Left ventricle myocardium inferior (tissue), 1 donor: ENCODE measurements around the gene SLC17A3. TPM values are rescaled to one million over a fixed set of nuclear protein-coding genes. Genes with fewer than 3 reads are reported as not detected.

Experiments
- DNase-seq: peaks from one replicate; pipeline ENCODE4 v3.0.0-alpha.2; 2020
- H3K27ac ChIP-seq: fragments of 200-600 bp; replicated peaks from 2 replicates; pipeline ENCODE4 v1.8.0; 2021
- H3K27me3 ChIP-seq: fragments of 200-600 bp; 2 replicates; pipeline ENCODE4 v1.8.0; 2021; ENCODE audit warnings: low read depth
- H3K36me3 ChIP-seq: fragments of 200-600 bp; 2 replicates; pipeline ENCODE4 v1.8.0; 2021
- H3K4me1 ChIP-seq: fragments of 200-600 bp; 2 replicates; pipeline ENCODE4 v1.8.0; 2021
- H3K4me3 ChIP-seq: fragments of 200-600 bp; 2 replicates; pipeline ENCODE4 v1.8.0; 2021; ENCODE audit warnings: mild to moderate bottlenecking, moderate library complexity
- H3K9me3 ChIP-seq: fragments of 200-600 bp; replicated peaks from 2 replicates; pipeline ENCODE4 v1.8.0; 2021
- intact Hi-C: fragments of 100-400 bp; cut with micrococcal nuclease; formaldehyde crosslinking; loops from one replicate; pipeline ENCODE4 v1.11.0; 2022
- total RNA-seq: library from RNA; stranded (reverse); fragmentation: NEBNext Ultra II Directional; extraction: Animal tissue kit (Norgen Biotek cat#: 25700); gene quantifications from one replicate; pipeline ENCODE4 v1.2.1, GENCODE V29; 2021
- TF ChIP-seq, protein P1 (sequence below): fragments of 200-600 bp; IDR thresholded peaks from 2 replicates; pipeline ENCODE4 v1.8.0; 2021; ENCODE audit warnings: antibody characterized with exemption, mild to moderate bottlenecking, borderline replicate concordance
- donor health status: DM: no; HTN: yes; CAD: no; lungs with severe emphysema.

Gene SLC17A3
- total RNA-seq, 1 donor from 2014 or later, result not detected

DNA sequence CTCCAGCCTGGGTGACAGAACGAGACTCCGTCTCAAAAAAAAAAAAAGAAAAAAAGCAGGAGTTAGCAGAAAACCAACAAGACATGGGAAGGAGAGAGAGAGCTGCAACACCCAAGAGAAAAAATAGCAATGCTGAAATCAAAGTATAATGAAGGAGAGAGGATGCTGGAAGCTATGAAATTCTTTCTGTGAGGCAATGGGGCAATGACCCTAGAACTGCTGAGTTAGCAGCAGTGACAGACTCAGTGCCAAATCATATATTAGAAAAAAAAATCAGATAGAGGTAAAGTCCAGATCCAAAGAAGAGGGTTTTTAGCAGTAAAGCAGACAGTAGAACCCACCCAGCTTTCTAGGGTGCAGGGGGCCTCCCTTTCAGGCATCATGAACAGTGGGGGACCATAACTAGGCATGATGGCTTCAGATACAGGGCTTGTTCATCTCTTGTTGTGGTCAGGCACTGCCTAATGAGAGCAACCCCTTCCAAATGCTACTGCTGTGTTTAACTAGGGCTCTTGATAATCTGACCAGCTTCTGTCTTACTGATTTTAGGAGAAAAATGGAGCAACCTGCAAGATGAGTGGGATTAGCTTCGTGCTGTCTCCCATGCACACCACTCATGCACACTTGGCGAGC lies 29.5 kb upstream of the SLC17A3 start:
- peaks cover 54% of the 10 kb centered on the region for H3K27me3 ChIP-seq
- TF ChIP-seq, protein P1, sequence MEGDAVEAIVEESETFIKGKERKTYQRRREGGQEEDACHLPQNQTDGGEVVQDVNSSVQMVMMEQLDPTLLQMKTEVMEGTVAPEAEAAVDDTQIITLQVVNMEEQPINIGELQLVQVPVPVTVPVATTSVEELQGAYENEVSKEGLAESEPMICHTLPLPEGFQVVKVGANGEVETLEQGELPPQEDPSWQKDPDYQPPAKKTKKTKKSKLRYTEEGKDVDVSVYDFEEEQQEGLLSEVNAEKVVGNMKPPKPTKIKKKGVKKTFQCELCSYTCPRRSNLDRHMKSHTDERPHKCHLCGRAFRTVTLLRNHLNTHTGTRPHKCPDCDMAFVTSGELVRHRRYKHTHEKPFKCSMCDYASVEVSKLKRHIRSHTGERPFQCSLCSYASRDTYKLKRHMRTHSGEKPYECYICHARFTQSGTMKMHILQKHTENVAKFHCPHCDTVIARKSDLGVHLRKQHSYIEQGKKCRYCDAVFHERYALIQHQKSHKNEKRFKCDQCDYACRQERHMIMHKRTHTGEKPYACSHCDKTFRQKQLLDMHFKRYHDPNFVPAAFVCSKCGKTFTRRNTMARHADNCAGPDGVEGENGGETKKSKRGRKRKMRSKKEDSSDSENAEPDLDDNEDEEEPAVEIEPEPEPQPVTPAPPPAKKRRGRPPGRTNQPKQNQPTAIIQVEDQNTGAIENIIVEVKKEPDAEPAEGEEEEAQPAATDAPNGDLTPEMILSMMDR, result no peak
- intact Hi-C loops, result no loop called here
- no peaks in the 10 kb centered on the region for H3K36me3 ChIP-seq
- H3K4me1 ChIP-seq, result no peaks in the 10 kb centered on the region
- H3K4me3 ChIP-seq, result no peak overlapping the region
- H3K27ac ChIP-seq, result no peak overlapping the region
- no peak for DNase-seq
- H3K9me3 ChIP-seq, result no peaks in the 10 kb centered on the region

DNA sequence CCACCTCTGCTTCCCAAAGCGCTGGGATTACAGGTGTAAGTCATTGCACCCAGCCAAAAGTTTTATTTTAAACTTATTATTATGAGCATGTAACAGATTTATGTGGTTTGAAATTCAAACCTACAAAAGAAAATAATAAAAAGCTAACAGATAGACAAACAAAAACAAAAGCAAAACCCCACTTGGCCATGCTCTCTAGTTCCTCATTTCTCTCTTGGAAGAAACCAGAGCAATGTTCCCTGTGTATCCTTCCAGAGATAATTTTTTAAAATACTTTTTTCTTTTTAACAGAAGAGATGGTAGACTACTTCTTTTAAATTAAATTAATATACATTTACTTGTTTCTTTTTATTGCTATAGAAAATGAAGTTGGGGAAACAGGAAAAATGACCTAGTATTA lies 28.0 kb upstream of the SLC17A3 start:
- H3K27me3 ChIP-seq, result peaks cover 39% of the 10 kb centered on the region
- TF ChIP-seq, protein P1, result no peak
- no peaks in the 10 kb centered on the region for H3K36me3 ChIP-seq
- no peak for DNase-seq
- H3K4me1 ChIP-seq, result no peaks in the 10 kb centered on the region
- intact Hi-C loops, result no loop called here
- H3K9me3 ChIP-seq, result no peaks in the 10 kb centered on the region
- H3K4me3 ChIP-seq, result no peak overlapping the region
- no peak overlapping the region for H3K27ac ChIP-seq

DNA sequence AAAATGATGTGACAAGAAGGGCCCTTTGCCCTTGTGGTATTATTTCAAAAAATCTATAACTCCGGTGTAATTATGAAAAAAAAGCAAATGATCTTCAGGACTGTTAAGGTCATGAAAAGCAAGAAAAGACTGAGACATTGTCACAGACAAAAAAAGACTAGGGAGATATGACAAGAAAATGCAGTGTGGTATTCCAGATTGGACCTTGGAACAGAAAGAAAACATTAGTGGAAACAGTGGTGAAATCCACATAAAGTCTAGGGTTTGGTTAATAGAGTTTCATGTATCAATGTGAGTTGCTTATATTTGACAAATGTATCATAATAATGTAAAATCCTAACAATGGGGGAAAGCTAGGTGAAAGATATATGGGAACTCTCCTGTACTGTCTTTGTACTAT lies 26.8 kb upstream of the SLC17A3 start:
- TF ChIP-seq, protein P1, result no peak
- DNase-seq, result no peak
- Histone ChIP-seq H3K4me1 (no peaks in the 10 kb centered on the region), H3K4me3 (no peak overlapping the region), H3K9me3 (no peaks in the 10 kb centered on the region), H3K27me3 (peaks cover 28% of the 10 kb centered on the region), H3K27ac (no peak overlapping the region), H3K36me3 (no peaks in the 10 kb centered on the region)
- intact Hi-C loops, result no loop called here

DNA sequence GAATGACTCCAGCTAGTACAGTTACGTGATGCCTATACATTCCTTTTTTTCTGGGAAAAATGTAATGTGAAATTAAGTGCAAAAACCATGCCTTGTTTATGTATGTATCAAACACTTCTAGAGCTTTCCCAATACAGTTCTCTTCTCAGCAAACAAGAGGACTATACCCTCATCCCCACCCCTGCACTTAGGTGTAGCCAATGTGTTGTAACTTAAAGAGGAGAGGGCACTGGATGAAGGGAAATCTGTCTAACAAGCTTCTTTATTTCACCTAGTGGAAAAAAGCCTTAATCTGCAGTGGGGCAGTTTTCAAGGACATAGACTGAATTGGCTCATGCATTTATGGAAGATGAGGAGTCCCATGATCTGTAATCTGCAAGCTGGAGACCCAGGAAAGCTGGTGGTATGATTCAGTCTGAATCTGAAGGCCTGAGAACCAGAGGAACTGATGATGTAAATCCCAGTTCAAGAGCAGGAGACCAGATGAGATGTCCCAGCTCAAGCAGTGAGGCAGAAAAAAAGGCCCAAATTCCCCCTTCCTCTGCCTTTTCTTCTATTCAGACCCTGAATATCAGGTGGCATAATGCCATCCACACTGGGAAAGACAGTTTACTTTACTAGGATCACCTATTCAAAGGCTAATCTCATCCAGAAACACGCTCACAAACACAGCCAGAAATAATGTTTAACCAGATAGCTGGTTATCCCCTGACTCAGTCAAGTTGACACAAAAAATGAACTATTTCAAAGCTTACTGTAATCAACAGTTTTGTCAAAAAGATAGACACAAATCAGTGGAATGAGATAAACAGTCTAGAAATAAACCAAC lies 25.8 kb upstream of the SLC17A3 start:
- Histone ChIP-seq H3K36me3 (no peaks in the 10 kb centered on the region), H3K4me1 (no peaks in the 10 kb centered on the region), H3K27me3 (peaks cover 19% of the 10 kb centered on the region), H3K4me3 (no peak overlapping the region), H3K27ac (no peak overlapping the region), H3K9me3 (no peaks in the 10 kb centered on the region)
- TF ChIP-seq, protein P1, result no peak
- intact Hi-C loops, result no loop called here
- no peak for DNase-seq

DNA sequence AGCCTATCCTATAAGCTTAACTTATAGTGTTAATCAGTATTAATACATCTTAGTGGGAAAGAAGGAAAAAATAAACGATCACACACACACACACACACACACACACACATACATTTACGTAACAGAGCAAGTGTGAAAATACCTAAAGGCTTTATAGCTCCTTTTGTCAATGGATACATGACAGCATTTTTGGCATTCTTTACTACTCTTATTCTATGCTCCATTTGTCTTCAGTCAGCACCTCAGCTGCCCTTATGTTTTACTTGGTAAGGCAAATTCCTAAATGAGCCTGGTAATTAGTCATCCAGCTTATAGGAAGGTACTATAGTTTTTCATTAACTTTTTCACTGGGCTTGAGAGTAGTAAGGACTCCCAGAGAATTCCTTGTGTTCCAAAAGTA lies 25.1 kb upstream of the SLC17A3 start:
- Histone ChIP-seq H3K4me3 (no peak overlapping the region), H3K4me1 (no peaks in the 10 kb centered on the region), H3K27me3 (peaks cover 16% of the 10 kb centered on the region), H3K9me3 (no peaks in the 10 kb centered on the region), H3K27ac (no peak overlapping the region), H3K36me3 (no peaks in the 10 kb centered on the region)
- TF ChIP-seq, protein P1, result no peak
- intact Hi-C loops, result no loop called here
- no peak for DNase-seq
